Stimulated activated CD8-positive, alpha-beta memory T cell treated with anti-CD3 and anti-CD28 coated beads, Interleukin-15, amount 100 ng/mL, for 48 hours (primary cell): ENCODE data around the gene IRF8.

Experiments used
- DNase-seq, 2 donors: peaks; one replicate each; pipeline ENCODE4 v3.0.0-alpha.2; 2020; ENCODE audit warnings: low read depth in 2 of 2

IRF8 gene

GRCh38 chr16:85913141-85913601 lies 14.2 kb downstream of the IRF8 start:
- DNase-seq: no peak

- DNase-seq: no peak
Observed at GRCh38 chr16:85913688-85914422, 14.9 kb downstream of the IRF8 start.

- no peak for DNase-seq
Observed at GRCh38 chr16:85914423-85914794, 15.4 kb downstream of the IRF8 start.

DNA sequence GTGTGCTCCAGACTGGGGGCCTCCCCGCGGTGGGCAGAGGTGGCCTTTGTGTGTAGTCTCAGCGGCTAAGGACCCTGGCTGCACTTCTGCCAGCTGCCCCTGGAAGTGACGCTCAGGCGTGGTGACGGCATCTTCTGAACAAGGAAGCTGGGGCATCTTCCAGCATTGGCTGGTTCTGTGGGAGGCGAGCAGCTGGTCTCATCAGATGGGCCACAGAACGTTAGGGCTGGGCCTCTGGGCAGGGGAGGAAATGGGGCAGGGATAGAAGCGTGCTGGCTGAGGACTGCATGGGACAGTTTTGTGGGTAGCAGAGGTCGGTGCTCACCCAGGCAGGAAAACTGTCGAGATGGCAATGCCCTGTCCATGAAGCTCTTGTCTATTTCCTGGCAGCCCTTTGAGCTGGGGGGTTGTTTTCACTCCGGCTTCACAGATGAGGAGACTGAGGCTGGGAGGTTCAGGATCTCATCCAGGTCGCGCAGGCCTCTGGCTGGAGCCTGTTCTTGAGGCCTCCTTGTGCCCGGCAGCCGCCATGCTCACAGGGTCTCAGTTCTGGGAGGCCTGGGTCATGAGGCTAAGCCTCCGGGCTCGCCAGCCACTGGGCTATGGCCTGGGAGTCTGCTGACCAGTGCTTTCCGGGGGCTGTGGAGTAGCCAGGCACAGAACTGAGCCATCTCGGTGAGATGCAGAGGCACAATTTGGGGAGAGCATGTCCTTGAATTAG lies 16.3 kb downstream of the IRF8 start:
- no peak for DNase-seq

DNA sequence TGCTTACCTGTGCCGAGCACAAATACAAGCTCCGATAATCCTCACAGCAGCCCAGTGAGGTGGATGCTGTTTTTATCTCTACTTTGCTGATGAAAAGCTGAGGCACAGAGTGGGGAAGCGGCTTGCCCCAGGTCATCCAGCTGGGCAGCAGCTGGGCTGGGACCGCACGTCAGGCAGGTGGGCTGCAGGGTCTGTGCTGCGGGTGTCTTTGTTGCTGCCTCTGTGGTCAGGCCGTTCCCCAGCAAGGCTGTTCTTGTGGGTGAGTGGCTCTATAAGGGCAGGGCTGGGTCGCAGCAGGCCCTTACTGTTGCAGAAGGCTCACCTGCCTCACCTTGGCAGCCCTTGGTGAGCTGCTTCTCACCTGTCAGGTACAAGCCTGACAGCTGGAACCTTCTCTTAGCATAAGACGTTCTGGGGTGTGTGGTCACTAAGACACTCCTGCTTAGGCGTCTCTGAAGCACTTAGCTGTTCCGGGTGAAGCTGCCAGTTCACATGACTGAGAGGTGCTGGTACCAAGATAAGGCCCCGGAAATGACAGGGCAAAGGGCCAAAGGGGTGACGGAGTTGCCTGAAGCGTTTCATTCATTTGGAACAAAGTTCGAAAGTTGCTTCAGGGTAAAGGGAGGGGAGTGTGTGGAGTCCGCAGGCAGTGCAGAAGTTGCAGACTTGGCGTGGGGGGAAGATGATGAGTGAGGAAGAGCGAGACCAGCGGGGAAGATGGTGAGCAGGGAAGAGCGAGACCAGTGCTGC lies 17.4 kb downstream of the IRF8 start:
- DNase-seq: no peak

DNA sequence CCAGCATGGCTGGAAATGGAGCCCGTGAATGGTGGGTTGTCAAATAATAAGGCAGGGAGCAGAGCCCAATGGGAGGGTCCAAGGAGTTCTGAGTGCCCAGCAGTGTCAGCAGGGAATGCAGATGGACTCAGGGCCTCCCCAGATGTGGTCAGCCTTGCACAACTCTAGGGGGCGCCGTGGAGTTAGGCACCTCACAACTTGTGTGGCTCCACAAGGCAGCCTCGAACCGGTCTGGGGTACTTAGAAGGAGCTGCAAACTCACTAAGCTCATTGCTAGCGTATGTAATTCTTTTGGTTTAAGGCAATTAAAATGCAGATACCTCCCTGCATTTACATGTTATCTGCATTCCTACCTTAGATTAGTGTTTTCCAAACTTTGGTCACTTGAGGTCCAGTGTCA lies 18.1 kb downstream of the IRF8 start:
- DNase-seq: no peak

GRCh38 chr16:85917959-85918358 lies 19.0 kb downstream of the IRF8 start:
- no peak for DNase-seq

DNA sequence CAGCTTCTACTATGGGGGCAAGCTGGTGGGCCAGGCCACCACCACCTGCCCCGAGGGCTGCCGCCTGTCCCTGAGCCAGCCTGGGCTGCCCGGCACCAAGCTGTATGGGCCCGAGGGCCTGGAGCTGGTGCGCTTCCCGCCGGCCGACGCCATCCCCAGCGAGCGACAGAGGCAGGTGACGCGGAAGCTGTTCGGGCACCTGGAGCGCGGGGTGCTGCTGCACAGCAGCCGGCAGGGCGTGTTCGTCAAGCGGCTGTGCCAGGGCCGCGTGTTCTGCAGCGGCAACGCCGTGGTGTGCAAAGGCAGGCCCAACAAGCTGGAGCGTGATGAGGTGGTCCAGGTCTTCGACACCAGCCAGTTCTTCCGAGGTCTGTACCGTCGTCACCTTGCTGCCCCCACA lies 19.5 kb downstream of the IRF8 start:
- no peak for DNase-seq

DNA sequence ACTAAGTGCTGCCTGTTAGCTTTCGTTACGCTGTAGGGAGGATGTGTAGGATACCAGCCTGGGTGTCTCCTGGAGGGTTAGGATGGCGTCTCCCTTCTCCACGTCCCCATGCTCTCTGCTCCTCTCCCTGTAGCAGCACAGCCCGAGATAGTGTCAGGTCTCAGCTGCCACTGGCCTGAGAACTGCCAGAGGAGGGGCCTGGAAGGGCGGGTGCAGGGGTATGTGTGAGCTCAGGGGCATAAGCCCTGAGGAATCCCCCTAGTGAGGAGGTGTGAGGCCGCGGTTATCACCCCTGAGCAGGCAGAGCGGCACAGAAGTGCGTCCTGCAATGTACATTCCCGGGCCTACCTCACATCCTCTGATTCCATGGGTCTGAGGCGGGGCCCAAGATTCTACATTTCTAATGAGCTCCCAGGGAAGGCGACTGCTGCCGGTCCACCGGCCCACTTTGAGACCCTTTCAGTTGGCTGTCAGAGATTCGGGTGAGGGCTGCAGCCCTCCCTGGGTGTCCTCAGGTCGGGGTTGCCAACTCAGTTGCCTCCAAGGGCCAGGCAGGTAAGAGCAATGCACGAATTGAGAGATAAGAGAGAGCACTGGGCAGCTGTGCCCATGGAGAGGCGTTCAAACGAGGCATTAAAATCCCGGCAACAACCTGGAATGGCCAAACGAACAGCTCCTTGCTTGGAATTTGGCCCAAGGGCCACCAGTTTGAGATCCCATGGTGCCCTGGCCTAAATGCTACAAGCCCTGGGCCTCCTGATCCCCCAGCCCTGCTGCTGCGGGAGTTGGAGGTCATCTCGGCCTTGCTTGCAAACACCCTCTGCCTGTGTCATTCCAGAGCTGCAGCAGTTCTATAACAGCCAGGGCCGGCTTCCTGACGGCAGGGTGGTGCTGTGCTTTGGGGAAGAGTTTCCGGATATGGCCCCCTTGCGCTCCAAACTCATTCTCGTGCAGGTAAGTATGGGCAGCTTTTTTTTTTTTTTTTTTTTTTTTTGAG lies 20.6 kb downstream of the IRF8 start:
- DNase-seq: no peak

DNA sequence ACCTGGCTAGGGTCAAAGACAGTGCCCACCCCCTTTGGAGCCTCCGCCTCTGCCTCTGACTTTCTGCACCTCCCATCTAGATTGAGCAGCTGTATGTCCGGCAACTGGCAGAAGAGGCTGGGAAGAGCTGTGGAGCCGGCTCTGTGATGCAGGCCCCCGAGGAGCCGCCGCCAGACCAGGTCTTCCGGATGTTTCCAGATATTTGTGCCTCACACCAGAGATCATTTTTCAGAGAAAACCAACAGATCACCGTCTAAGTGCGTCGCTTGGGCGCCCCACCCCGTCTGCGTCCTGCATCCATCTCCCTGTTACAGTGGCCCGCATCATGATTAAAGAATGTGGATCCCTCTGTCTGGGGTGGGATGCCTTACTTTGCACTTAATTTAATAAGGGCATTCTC lies 22.1 kb downstream of the IRF8 start:
- DNase-seq: no peak

GRCh38 chr16:85923153-85924021 lies 24.4 kb downstream of the IRF8 start:
- DNase-seq: no peak

- no peak for DNase-seq
Observed at GRCh38 chr16:85924675-85925074, 25.7 kb downstream of the IRF8 start.

DNA sequence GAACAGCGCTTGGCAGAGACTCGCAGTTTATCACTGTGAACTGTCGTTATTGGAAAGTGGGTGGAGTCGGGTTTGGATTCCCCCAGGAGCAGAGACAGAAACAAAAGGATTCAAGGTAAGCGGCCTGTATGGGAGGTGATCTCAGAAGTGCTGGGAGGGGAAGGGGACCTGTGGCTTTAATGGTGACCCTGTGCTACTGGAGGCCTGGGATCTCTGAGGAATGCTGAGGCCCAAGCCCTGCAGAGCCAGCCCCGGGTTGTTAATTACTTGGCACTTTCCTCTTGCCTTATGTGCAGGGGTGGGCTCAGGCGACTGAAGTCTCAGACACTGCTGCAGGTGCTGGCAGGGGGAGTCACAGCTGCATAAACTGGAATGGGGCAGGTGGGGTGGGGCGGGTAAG lies 27.4 kb downstream of the IRF8 start:
- DNase-seq: no peak

DNA sequence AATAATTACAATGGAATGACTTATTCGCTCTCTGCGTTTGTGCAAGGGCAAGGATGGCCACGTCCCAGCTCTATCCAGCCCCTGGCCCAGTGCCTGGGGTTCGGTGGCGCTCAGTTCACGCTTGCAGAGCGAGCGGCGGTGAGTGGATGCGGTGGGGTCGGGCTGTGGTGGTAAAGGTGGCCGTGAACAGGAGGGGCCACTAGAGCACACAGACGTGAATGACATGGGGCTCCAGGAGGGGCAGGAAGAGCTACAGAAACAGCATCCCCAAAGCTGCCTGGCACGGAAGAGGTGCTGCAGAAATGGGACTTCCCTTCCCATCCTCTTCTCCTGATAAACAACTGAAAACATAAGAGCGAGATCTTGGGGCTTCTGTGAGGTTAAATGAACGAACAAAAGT lies 28.4 kb downstream of the IRF8 start:
- no peak for DNase-seq

- no peak for DNase-seq
Observed at GRCh38 chr16:85927959-85928358, 29.0 kb downstream of the IRF8 start.

GRCh38 chr16:85928401-85928820 lies 29.4 kb downstream of the IRF8 start:
- DNase-seq: no peak

GRCh38 chr16:85929259-85929721 lies 30.3 kb downstream of the IRF8 start:
- DNase-seq: no peak

- no peak for DNase-seq
Observed at GRCh38 chr16:85930301-85930700, 31.3 kb downstream of the IRF8 start.

DNA sequence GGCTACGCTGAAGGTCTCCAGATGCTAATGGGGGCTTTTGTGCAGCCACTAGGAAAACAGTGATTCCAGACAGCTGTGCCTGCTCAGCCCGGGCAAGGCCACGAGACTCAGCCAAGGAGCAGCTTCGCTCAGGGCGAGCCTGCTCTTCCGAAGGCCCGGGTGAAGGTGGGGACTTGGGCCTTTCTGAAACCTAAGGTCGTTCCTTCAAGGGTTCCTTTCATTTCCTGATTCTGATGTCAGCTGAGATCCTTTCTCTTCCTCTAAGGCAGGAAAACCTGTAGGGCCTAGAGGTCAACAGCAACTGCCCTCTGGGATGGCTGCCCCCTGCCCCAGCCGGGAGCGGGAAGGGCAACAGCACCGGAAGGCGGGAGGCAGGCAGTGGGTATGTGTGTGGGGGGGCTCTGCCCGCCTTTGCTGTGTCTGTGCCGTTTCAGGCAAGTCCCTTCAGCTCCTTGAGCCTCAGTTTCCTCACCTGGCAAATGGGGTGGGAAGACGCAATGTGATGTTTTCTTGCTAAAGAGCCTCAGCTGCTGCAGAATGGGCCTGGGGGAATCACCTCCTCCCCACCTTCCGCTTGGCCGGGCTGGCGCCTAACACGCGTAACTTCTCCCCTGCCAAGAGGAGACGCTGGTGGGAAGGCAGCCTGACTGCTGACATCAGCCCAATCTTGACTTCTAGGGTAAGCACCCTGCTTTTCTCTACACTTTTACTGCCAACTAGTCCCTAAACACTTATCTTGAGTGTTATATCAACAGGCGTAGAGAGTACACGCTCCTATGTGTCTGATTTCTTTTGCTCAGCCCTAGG lies 32.8 kb downstream of the IRF8 start:
- DNase-seq: no peak

- no peak for DNase-seq
Observed at GRCh38 chr16:85934210-85934609, 35.2 kb downstream of the IRF8 start.
